Smooth muscle cell of the brain vasculature (primary cell): ENCODE data around the gene GGA2.
"Not testable (repeated sequence)": the region's sequence is repeated elsewhere in the genome, so short reads cannot be mapped to it uniquely, and the experiment has no call there.

Source experiments
- DNase-seq: peaks from one replicate; pipeline ENCODE4 v3.0.0-alpha.2; 2012; ENCODE audit warnings: low read depth, low spot score

The GGA2 gene

GRCh38 chr16:23510164-23510914 is at the start of gene GGA2:
TSS of gene GGA2 (minus strand) at chr16:23510494. CDS start at chr16:23510411, 83 bp downstream.
- DNase-seq = peak; percentile 54

GRCh38 chr16:23557779-23558702 is 47.7 kb upstream of the GGA2 start:
- no peak for DNase-seq

- peak; percentile 90 for DNase-seq
Measured at GRCh38 chr16:23556881-23557778, 46.8 kb upstream of the GGA2 start, which contains the start of the genes EARS2 and UBFD1. TSS of gene EARS2 (minus strand) at chr16:23557350. CDS start at chr16:23557343, 7 bp downstream. TSS of gene UBFD1 (plus strand) at chr16:23557727. CDS start at chr16:23557743, 16 bp downstream.

GRCh38 chr16:23554536-23554935 is 44.2 kb upstream of the GGA2 start:
- DNase-seq = no peak

- no peak for DNase-seq
Measured at GRCh38 chr16:23552161-23552560, 41.9 kb upstream of the GGA2 start.

GRCh38 chr16:23549938-23550337 is 39.6 kb upstream of the GGA2 start:
- no peak for DNase-seq

GRCh38 chr16:23544436-23544835 is 34.1 kb upstream of the GGA2 start:
- no peak for DNase-seq

GRCh38 chr16:23540817-23541178 is 30.5 kb upstream of the GGA2 start:
- DNase-seq = not testable (repeated sequence)

GRCh38 chr16:23539984-23540816 is 29.9 kb upstream of the GGA2 start:
- DNase-seq = no peak

GRCh38 chr16:23538919-23539278 is 28.6 kb upstream of the GGA2 start:
- DNase-seq = no peak

GRCh38 chr16:23537390-23537789 is 27.1 kb upstream of the GGA2 start:
- DNase-seq = no peak

- DNase-seq = no peak
Measured at GRCh38 chr16:23535901-23536300, 25.6 kb upstream of the GGA2 start.

- DNase-seq = no peak
Measured at GRCh38 chr16:23534868-23535860, 24.9 kb upstream of the GGA2 start.

- no peak for DNase-seq
Measured at GRCh38 chr16:23532448-23532847, 22.2 kb upstream of the GGA2 start.

GRCh38 chr16:23530062-23530461 is 19.8 kb upstream of the GGA2 start:
- DNase-seq = no peak

GRCh38 chr16:23528644-23529310 is 18.5 kb upstream of the GGA2 start:
- DNase-seq = no peak

GRCh38 chr16:23527961-23528643 is 17.8 kb upstream of the GGA2 start:
- no peak for DNase-seq

- no peak for DNase-seq
Measured at GRCh38 chr16:23524886-23525285, 14.6 kb upstream of the GGA2 start.
